ENCODE results near the gene EPHB3.

Gene EPHB3

DNA sequence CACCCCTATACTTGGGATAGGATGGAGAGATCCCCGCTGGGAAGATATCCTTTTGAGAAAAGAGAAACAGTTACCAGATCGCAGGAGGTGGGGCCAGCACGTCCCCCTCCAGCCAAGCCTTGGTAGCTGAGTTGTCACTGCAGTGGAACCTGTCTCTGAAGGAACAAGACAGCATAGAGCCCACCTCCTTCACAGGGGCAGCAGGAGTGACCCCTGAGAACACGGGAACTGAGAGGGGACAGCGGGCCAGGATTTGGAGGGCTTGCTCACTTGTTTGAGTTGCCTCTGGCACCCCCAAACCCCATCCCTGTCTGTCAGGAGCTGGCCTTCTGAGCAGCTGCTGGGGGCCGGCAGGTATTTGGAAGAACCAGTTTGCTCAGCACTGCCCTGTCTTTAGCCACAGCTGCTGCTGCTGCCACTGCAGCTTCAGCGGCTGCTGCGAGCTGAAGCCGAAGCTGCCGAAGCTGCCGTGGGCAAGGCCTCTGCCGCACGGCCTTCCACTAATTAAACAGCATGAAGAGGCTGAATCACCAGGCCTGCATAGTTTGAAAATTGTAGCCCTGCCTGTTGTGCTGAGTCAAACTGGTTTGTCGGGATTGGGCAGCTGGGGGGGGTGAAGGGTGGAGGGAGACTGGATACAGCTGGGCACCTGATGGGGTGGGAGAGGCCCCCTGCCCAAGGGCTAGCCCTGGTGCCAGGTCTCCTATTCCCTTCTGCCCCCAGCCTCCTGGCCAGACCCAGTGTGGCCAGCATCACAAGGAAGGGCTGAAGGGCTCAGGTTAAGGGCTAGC is 4.0 kb downstream of the EPHB3 start:
- peak; percentile 72 for DNase-seq (ENCODE audit: low spot score)
- Histone ChIP-seq H3K4me3 (peak overlapping the region; percentile 33), H3K27ac (peak overlapping the region in 1 of 2 donors; percentile 80)
- TF ChIP-seq, protein P1, sequence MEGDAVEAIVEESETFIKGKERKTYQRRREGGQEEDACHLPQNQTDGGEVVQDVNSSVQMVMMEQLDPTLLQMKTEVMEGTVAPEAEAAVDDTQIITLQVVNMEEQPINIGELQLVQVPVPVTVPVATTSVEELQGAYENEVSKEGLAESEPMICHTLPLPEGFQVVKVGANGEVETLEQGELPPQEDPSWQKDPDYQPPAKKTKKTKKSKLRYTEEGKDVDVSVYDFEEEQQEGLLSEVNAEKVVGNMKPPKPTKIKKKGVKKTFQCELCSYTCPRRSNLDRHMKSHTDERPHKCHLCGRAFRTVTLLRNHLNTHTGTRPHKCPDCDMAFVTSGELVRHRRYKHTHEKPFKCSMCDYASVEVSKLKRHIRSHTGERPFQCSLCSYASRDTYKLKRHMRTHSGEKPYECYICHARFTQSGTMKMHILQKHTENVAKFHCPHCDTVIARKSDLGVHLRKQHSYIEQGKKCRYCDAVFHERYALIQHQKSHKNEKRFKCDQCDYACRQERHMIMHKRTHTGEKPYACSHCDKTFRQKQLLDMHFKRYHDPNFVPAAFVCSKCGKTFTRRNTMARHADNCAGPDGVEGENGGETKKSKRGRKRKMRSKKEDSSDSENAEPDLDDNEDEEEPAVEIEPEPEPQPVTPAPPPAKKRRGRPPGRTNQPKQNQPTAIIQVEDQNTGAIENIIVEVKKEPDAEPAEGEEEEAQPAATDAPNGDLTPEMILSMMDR (IDR thresholded peaks at IDR 0.05): no peak

DNA sequence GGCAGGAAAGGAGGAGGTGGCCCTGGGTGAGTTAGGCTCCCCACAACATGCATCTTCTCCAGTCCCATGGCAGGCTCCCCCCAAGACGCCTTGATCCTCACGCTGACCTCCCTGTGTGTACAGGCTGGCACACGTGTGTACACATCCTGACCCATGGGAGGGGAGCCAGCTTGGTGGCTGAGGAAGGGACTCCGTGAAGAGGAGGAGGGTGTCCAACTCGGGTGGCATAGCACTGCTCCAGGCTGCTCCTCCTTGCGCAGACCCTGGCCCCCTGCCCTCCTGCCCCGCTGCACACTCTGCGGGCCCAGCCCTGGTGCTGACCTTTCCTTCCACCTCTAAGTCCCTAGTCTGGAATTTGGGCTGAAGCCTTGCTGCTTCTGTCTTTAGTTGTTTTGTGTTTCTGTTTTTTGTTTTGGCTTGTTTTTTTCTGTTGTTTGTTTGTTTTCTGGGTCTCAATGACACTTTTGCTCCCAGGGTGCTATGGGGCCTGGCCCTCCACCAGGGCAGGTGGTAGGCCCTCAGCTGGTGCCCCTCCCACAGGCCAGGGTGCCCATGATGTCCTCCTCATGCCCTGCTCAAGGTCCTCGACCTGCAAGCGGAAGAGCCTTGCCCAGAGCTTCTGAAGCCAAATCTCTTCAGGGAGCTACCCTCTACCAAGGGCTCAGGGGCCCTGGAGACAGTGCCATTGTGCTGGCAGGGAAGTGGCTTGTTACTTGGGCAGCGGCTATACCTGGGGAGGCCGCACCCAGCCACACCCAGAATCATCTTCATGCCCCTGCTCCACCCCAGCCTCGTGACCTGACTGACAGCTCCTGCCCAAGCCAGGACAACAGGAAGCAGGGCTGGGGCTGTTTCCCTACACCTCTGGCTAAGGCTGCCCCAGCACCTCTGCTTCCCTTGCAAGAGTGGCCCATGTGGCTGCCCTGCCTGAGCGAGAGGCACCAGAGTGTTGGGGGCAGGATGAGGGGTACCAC is 5.1 kb downstream of the EPHB3 start:
- DNase-seq (ENCODE audit: low spot score): peak; percentile 64
- H3K4me3 ChIP-seq: no peak overlapping the region
- H3K27ac ChIP-seq: peak overlapping the region in 1 of 2 donors; percentile 80
- TF ChIP-seq, protein P1 (IDR thresholded peaks at IDR 0.05): no peak

DNA sequence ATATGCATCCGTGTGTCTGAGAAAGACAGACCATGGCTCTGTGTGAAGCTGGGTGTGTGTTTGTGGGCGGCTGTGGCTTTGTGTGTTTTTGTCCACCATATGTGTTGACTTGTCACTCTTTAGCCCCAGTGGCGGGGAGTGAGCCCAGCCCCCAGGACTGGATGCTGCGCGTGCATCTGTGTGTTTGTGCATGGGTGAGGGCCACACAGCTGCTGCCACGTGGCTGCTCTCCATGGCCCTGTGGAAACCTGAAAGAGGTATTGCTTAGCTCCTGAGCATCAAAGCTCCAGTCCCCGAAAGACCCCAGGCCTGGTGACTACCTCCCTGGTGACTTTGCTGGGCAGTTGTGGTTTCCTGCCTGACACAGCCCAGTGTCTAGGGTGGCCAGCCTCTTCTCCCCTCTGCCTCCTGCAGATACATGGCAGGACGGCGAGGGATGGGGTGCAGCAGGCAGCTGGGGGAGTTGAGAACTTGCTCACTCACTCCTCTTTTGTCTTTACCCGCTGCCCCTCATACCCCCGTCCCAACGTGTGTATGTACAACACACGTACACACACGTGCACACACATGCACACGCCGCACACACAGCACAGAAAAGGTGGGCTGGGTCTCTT is 6.5 kb downstream of the EPHB3 start:
- Histone ChIP-seq H3K4me3 (peak overlapping the region; percentile 67), H3K27ac (peak overlapping the region; percentile 55 to 71)
- no peak for DNase-seq (ENCODE audit: low spot score)
- TF ChIP-seq, protein P1 (IDR thresholded peaks at IDR 0.05): no peak

DNA sequence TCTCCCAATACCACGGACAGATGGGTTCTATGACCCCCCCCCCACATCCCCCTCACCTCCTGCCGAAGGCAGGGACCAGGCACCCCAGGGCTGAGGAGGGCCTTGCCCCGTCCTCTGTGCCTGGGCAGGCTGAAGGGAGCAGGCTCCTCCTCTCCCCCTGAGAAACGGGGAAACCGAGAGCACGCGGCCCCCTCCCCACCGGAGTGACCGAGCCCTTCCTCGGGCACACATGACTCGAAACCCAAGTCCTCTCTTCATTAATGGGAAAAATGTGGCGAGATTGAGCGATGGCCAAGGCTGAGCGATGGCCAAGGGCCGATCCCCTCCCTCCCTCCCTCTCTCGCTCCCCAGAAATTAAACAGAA is 7.0 kb downstream of the EPHB3 start:
- Histone ChIP-seq H3K27ac (peak overlapping the region; percentile 55 to 71), H3K4me3 (peak overlapping the region; percentile 67)
- no peak for DNase-seq (ENCODE audit: low spot score)
- TF ChIP-seq, protein P1 (IDR thresholded peaks at IDR 0.05): no peak

DNA sequence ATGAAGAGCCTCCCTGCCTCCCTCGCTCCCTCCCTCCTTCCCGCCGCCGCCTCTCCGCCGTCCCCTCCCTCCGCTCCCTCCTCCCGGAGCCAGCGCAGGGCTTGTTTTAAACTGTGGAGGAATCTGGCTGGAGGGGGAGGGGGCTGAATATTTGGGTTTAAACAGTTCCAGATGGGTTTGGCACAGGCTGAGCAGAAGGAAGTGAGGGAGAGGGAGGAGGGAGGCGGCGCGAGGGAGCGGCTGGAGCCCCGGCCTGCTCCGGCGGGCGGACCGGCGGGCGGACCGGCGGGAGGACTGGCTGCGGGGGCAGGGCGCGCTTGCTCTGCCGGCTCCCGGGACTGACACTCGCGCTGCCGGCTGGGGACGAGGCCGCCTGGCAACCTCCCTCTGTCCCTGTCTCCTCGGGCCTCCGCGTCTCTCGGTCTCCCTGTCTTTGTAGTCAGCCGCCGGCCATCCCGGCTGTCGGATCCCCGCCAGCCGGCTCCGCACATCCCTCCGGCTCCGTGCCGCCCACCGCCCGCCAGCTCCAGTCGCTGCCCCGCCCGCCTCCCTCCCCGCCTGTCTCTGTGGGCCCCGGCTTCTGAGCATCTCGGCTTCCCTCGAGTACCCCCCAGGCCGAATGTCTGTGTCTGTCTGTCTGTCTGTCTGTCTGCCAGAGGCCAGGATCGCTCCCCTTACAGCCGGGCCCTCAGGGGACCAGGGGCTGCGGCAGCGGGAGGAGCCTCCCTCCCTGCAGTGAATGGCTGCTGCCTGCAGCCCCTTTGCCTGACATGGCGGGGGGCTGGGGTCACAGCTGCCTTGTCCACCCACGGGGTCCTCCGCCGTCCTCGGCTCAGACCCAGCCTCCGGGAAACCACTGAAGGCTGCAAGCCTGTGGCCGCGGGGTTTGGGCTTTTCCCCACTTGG is 7.6 kb downstream of the EPHB3 start:
- peak overlapping the region; percentile 55 to 71 for H3K27ac ChIP-seq
- DNase-seq (ENCODE audit: low spot score): peak; percentile 90
- TF ChIP-seq, protein P1 (IDR thresholded peaks at IDR 0.05): no peak
- peak overlapping the region; percentile 67 for H3K4me3 ChIP-seq

DNA sequence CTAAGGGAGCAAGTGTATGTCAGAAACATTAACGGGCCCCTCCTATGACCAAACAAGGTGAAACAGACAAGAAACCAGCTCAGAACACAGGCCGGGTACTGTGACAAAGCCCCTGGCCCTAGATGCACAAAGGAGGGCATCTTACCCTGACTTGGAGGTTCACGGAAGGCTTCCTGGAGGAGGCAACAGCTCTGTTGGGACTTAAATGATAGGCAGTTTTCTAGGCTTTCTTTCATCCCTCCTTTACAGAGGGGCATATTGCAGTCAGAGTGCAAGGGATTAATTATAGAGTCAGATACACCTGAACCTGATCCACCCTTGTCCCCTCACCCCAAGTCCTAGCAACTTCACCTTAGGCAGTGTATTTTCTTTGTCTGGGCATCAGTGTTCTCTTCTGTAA is 8.4 kb downstream of the EPHB3 start:
- TF ChIP-seq, protein P1 (IDR thresholded peaks at IDR 0.05): no peak
- Histone ChIP-seq H3K4me3 (peak overlapping the region; percentile 67), H3K27ac (peak overlapping the region in 1 of 2 donors; percentile 71)
- no peak for DNase-seq (ENCODE audit: low spot score)

Measured in coronary artery (tissue), 2 donors.